DMS 273 (cell line): ENCODE results near the gene MAP3K7.
A peak's percentile ranks its signal among the peaks of the same experiment; 100 is the strongest.

ENCODE experiments used
- DNase-seq: peaks from one replicate; lab custom pipeline; 2025; ENCODE audit not compliant: unreplicated experiment; lab: John Stamatoyannopoulos, UW

Gene MAP3K7

GRCh38 chr6:90485635-90486277 is 101.1 kb downstream of the MAP3K7 start:
- no peak for DNase-seq

DNA sequence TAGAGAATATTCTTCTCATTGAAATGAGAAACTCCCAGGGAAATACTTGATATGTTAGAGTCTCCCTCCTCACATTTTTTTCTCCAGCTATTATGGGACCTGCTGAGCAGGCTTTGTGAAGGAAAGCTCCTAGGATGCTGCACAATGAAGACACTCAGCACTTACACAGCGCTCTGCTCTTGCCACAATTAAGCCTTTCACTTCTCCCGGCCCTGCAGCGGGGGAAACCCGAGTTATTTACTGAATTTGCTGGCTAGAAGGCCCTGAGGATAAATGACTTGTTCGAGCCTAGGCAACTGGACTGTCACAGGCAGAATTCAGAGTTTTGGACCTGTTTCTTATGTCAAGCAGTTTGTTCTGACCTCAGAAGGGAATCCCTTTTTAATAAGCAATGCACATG is 102.0 kb downstream of the MAP3K7 start:
- no peak for DNase-seq

DNA sequence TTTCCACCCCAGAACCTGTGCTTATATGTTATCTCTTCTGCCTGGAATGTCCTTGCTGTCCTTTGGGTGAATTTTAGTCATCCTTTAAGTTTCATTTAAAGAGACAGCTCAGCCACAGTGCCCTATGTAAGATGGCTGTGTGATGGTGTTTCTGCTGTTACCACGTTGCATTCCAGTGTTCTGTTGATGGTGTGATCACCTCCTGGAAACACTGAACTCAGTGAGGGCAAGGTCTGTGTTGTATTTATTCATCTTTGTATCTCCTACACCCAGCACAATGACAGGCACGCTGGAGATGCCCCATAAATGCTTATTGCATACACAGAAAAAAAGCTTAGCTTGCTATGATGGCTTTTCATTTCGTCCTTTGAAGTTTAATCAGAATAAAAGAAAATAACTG is 102.5 kb downstream of the MAP3K7 start:
- DNase-seq = no peak

- no peak for DNase-seq
Measured at GRCh38 chr6:90483956-90484355, 102.9 kb downstream of the MAP3K7 start.

DNA sequence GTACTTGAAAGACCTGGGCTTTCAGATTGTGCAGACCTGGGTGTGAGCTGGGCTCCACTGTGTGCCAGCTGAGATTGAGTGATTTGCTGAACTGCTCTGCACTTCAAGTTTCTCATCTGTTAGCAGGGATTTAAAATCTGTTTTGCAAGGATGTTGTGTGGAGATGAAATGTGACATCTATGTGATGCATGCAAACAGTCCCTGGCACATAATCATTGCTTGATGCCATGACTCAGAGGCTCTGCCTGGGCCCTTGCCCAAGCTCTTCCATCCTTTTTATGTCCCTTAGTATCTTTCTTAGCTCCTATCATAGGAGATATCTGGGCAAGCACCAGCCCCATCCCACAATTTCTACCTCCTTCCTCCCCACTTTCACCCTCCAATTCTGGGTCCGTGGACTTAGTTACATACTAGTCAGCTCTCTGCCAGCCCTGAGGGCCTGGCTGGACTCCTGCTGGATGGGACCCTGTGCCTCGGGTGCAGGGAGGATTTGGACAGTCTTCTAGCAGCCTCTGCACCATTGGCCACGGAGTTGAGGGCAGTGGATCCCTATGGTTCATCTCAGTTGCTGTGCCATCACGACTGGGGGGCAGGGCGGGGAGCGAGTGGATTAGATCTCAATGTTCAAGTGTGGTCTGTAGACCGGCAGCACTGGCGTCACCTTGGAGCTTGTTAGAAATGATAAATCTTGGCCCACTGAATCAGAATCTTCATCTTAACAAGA is 103.6 kb downstream of the MAP3K7 start:
- DNase-seq = no peak

- DNase-seq = no peak
Measured at GRCh38 chr6:90480666-90481065, 106.2 kb downstream of the MAP3K7 start.

- no peak for DNase-seq
Measured at GRCh38 chr6:90479603-90479926, 107.3 kb downstream of the MAP3K7 start.

DNA sequence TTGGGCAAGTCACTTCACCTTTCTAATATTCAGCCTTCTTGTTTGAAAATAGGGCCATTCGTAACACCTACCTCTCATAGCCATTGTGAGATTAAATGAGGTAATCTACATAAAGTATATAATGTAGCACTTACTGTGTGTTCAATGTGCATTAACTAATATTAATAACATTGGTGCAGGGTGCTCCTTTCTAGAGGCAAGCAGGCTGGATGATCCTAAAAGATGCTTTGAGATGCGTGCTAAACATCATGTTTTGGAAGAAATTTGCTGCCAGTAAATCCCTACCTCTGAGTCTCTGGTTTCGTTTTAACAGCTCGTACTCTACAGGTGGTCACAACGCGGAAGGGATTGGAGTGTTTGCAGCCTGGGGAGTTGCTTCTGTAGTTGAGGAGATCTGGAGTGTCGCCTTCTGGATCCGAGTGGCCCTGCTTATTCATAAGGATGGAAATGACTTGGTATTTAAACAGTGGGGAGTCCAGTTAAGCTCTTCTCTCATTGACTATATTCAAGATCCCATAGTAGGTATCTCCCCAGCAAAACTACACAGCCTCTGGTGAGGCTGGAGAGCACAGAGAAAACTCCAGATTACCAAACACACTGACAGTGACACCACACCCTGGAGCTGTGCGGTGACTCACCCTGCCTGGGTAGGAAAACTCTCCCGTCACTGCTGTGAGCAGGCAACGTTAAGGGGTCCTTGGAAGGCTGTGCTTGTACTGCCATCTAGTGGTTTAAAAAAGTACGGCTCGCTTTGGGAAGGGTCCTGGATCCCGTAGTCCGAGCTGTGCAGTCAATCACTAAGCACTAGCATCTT is 107.9 kb downstream of the MAP3K7 start:
- peak; percentile 95 for DNase-seq

- DNase-seq = peak; percentile 39
Measured at GRCh38 chr6:90478278-90478677, 108.6 kb downstream of the MAP3K7 start.

- no peak for DNase-seq
Measured at GRCh38 chr6:90477366-90477765, 109.5 kb downstream of the MAP3K7 start.

DNA sequence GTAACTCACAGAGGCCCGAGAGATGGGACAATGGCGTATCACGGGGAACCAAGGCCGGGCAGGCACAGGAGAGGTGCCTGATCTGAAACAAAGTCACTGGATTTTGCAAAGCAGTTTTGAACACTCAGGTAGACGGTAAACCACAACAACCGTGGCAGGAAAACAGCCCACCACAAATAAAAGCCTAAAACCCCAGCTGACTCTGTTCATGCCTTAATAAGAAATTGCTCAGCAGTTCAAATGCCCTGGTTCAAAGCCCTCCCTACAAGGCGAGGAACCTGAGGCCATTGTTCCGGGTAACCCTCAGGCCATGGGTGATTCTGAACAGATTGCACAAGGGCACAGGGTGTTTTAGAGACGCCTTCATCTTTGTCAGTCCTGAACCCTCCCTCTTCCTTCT is 114.2 kb downstream of the MAP3K7 start:
- no peak for DNase-seq

GRCh38 chr6:90471263-90471662 is 115.6 kb downstream of the MAP3K7 start:
- DNase-seq = peak; percentile 12

- no peak for DNase-seq
Measured at GRCh38 chr6:90469906-90470305, 117.0 kb downstream of the MAP3K7 start.

DNA sequence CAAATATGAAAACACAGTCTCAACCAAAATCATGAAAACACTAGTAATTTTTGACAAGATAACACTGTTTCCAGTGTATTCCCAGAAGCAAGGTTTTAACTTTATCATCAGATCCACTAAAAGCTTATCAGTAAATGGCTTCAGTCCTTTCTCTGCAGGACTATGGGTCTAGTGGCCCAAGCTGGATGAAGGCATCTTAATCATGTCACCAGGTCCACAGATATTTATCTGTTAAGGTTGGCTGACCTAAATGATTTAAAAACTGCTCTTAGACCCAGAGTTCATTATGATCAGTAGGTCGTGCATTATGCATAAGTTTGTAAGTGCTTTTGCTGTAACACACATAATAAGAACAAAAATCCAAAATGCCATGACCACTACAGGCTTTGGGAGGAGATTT is 118.0 kb downstream of the MAP3K7 start:
- no peak for DNase-seq

GRCh38 chr6:90468080-90468479 is 118.8 kb downstream of the MAP3K7 start:
- no peak for DNase-seq

DNA sequence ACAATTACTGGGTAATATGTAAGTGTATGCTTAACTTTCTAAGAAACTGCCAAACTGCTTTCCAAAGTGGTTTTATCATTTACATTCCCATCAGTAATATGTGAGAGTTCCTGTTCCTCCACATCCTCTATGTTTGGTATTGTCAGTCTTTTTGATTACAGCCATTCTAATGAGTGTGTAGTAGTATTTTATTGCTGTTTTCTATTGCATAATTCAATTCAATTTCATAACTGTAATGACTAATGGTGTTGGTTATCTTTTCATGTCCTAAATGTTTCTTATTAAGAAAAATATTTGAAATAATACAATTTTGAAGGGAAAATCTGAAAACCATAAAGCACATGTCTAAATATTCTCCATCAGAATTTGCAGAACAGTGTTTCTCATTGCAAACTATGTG is 119.3 kb downstream of the MAP3K7 start:
- no peak for DNase-seq

DNA sequence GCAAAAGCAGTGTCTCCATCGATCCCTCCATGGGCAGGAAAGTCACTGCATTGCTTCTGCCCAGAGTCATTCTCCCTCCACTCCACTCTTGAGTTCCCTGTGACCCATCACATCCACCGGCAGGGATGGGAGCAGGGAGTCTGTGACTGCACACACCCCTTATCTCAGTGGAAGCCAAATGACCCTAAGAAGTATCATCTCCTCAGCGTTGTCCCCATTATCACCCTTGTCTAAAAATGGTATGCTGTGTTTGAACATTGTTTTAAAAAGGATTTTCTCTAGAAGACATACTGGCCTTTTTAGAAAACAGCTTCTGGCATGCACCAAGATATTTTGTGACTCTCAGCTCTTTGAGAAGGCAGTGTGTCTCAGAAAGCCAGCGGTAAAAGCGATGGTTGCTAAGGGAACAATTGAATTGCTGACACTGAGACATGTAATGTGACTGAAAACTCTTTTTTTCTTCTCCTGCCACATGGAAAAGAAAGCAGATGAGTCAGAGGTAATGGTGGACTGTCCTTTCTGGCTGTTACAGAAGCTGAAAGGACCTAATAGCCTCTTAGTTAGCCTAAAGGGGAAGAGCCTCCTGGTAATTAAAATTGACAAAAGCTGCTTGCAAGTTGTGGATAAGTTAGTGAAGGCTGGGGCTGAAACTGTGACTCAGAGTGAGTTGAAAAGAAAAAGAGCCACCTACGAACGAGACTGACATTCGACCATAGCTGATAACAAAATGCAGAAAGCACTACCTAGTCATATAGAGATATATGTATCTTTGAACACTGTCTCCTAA is 120.5 kb downstream of the MAP3K7 start:
- DNase-seq = no peak

- no peak for DNase-seq
Measured at GRCh38 chr6:90465686-90466085, 121.2 kb downstream of the MAP3K7 start.

GRCh38 chr6:90464507-90464906 is 122.4 kb downstream of the MAP3K7 start:
- no peak for DNase-seq

- no peak for DNase-seq
Measured at GRCh38 chr6:90463874-90464273, 123.0 kb downstream of the MAP3K7 start.
